Progenitor cell of endocrine pancreas (in vitro differentiated cells): ENCODE measurements around the gene DHTKD1. TPM values are rescaled to one million over a fixed set of nuclear protein-coding genes. Genes with fewer than 3 reads are reported as not detected.
"Not testable (repeated sequence)": the region's sequence is repeated elsewhere in the genome, so short reads cannot be mapped to it uniquely, and the experiment has no call there.

Source experiments
- DNase-seq: peaks from one replicate; pipeline ENCODE4 v3.0.0; 2021; ENCODE audit warnings: low spot score; ENCODE audit not compliant: unreplicated experiment
- H3K27ac Mint-ChIP-seq: 2 replicates; pipeline ENCODE4 v1.8.0; 2021; ENCODE audit warnings: mild to moderate bottlenecking, moderate library complexity, mixed read lengths
- H3K27me3 Mint-ChIP-seq: 2 replicates; pipeline ENCODE4 v1.8.0; 2021; ENCODE audit warnings: mixed read lengths
- H3K36me3 Mint-ChIP-seq: 2 replicates; pipeline ENCODE4 v1.8.0; 2022; ENCODE audit warnings: mixed read lengths; ENCODE audit not compliant: insufficient read depth
- H3K4me1 Mint-ChIP-seq: 2 replicates; pipeline ENCODE4 v1.8.0; 2021; ENCODE audit warnings: low read depth, mixed read lengths
- H3K4me3 Mint-ChIP-seq: 2 replicates; pipeline ENCODE4 v1.8.0; 2021; ENCODE audit warnings: low read depth, mild to moderate bottlenecking, moderate library complexity, mixed read lengths
- H3K9me3 Mint-ChIP-seq: 2 replicates; pipeline ENCODE4 v1.8.0; 2021; ENCODE audit warnings: low read depth, mixed read lengths
- total RNA-seq: library from RNA; stranded (reverse); gene quantifications from 2 replicates; pipeline ENCODE4 v1.2.1, GENCODE V29; 2021
- TF ChIP-seq, protein P1 (sequence below): fragments of 200-600 bp; sonication (generic); IDR thresholded peaks from one replicate; pipeline ENCODE4 v1.5.0; 2021; ENCODE audit warnings: antibody characterized with exemption, mild to moderate bottlenecking; ENCODE audit not compliant: unreplicated experiment

The DHTKD1 gene
- total RNA-seq, 1 donor from 2014 or later, result 44.5 TPM

DNA sequence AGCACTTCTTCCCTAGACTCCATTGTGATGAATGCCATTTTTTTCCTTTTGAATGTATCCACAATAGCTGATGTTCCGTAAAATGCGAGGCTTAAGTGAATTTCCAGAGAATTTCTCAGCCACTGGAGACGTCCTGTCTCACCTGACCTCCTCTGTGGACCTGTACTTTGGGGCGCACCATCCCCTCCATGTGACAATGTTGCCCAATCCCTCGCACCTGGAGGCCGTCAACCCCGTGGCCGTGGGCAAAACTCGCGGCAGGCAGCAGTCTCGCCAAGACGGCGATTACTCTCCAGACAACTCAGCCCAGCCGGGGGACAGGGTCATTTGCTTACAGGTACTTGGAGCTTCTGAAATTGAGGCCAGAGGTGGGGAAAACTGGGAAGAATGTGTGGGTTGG, 20.2 kb downstream of the DHTKD1 start:
- DNase-seq, result no peak
- Mint-ChIP-seq H3K9me3 (no peaks in the 10 kb centered on the region), H3K4me1 (no peaks in the 10 kb centered on the region), H3K36me3 (peaks cover 26% of the 10 kb centered on the region), H3K4me3 (no peak overlapping the region), H3K27me3 (no peaks in the 10 kb centered on the region), H3K27ac (peak overlapping the region; percentile 45)
- TF ChIP-seq, protein P1, sequence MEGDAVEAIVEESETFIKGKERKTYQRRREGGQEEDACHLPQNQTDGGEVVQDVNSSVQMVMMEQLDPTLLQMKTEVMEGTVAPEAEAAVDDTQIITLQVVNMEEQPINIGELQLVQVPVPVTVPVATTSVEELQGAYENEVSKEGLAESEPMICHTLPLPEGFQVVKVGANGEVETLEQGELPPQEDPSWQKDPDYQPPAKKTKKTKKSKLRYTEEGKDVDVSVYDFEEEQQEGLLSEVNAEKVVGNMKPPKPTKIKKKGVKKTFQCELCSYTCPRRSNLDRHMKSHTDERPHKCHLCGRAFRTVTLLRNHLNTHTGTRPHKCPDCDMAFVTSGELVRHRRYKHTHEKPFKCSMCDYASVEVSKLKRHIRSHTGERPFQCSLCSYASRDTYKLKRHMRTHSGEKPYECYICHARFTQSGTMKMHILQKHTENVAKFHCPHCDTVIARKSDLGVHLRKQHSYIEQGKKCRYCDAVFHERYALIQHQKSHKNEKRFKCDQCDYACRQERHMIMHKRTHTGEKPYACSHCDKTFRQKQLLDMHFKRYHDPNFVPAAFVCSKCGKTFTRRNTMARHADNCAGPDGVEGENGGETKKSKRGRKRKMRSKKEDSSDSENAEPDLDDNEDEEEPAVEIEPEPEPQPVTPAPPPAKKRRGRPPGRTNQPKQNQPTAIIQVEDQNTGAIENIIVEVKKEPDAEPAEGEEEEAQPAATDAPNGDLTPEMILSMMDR, result no peak

DNA sequence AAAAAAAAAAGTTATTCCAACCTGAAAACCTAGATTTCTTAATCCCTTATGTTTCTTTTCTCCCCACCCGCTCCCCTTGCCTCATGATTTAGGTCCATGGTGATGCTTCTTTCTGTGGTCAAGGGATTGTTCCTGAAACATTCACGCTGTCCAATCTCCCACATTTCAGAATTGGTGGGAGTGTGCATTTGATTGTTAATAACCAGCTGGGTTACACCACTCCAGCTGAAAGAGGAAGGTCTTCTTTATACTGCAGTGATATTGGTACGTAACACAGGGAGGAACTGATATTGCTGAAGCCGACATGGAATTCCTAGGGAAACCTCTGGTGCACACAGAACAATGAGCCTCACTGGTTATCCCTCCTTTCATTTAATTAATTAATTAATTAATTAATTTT, 22.7 kb downstream of the DHTKD1 start:
- H3K4me3 Mint-ChIP-seq, result no peak overlapping the region
- no peaks in the 10 kb centered on the region for H3K9me3 Mint-ChIP-seq
- H3K36me3 Mint-ChIP-seq, result peaks cover 25% of the 10 kb centered on the region
- TF ChIP-seq, protein P1, result no peak
- H3K4me1 Mint-ChIP-seq, result no peaks in the 10 kb centered on the region
- no peak for DNase-seq
- no peak overlapping the region for H3K27ac Mint-ChIP-seq
- H3K27me3 Mint-ChIP-seq, result no peaks in the 10 kb centered on the region

DNA sequence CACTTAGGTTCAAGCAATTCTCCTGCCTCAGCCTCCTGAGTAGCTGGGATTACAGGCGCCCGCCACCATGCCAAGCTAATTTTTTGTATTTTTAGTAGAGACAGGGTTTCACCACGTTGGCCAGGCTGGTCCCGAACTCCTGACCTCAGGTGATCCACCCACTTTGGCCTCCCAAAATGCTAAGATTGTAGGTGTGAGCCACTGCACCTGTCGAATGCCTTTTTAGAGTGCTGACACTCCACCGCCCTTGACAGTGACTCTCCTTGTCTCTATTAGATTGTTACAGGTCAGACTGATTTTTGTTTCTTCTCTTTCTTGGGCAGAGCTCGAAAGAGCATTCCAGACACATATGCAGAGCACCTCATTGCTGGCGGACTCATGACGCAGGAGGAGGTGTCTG, 28.6 kb downstream of the DHTKD1 start:
- not testable (repeated sequence) for DNase-seq, H3K4me1 Mint-ChIP-seq, H3K9me3 Mint-ChIP-seq, H3K27ac Mint-ChIP-seq, H3K4me3 Mint-ChIP-seq, H3K27me3 Mint-ChIP-seq
- peaks cover 25% of the 10 kb centered on the region for H3K36me3 Mint-ChIP-seq

DNA sequence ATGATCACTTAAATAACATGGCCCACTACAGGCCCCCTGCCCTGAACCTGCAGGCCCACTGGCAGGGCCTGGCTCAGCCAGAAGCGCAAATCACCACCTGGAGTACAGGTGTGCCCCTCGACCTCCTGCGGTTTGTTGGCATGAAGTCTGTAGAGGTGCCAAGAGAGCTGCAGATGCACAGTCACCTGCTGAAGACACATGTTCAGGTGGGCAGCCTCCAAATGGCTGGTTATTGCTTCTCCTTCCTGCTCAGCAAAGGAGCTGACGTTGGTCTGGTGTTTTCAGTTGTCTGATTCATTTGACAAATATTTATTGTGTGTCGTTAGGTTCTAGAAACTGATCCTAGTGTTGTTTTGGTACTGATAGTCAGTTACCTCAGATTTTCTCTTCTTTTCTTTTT, 29.0 kb downstream of the DHTKD1 start:
- H3K36me3 Mint-ChIP-seq, result peaks cover 25% of the 10 kb centered on the region

DNA sequence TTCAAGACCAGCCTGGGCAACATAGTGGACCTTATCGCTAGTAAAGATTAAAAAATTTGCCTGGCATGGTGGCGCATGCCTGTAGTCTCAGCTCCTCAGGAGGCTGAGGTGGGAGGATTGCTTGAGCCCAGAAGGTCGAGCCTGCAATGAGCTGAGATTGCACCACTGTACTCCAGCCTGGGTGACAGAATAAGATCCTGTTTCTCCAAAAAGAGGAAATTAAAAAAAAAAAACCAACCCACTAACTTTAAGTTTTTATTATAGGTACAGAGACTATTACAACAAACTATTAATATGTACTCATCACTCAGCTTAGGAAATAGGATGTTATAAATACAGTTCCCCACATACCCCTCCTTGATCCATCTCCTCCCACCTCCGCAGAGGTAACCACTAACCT, 30.2 kb downstream of the DHTKD1 start:
- H3K4me1 Mint-ChIP-seq, result no peaks in the 10 kb centered on the region
- H3K27me3 Mint-ChIP-seq, result no peaks in the 10 kb centered on the region
- H3K27ac Mint-ChIP-seq, result no peak overlapping the region
- no peaks in the 10 kb centered on the region for H3K9me3 Mint-ChIP-seq
- no peak overlapping the region for H3K4me3 Mint-ChIP-seq
- DNase-seq, result no peak
- TF ChIP-seq, protein P1, result no peak
- peaks cover 30% of the 10 kb centered on the region for H3K36me3 Mint-ChIP-seq

More for the DNA sequence above, 29.0 kb downstream of the DHTKD1 start:
- DNase-seq, result no peak
- Mint-ChIP-seq H3K9me3 (no peaks in the 10 kb centered on the region), H3K27me3 (no peaks in the 10 kb centered on the region), H3K4me3 (no peak overlapping the region), H3K4me1 (no peaks in the 10 kb centered on the region), H3K27ac (no peak overlapping the region)
- TF ChIP-seq, protein P1, result no peak

DNA sequence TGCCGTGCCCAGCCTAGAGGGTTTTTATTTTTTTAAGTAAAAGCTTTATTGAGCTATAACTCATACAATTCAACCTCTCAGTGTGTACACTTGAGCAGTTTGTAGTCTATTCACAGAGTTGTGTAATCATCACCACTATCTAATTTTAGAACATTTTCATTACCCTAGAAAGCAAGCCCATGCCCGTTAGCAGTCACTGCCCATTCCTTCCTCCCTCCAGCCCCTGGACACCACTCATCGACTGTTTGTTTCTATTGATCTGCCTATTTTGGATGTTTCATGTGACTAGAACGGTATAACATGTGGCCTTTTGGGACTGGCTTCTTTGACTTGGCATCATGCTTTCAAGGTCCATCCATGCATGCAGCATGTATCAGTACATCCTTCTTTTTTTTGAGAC, 35.0 kb downstream of the DHTKD1 start:
- H3K4me3 Mint-ChIP-seq, result no peak overlapping the region
- no peak for DNase-seq
- peaks cover 29% of the 10 kb centered on the region for H3K36me3 Mint-ChIP-seq
- H3K4me1 Mint-ChIP-seq, result no peaks in the 10 kb centered on the region
- no peak overlapping the region for H3K27ac Mint-ChIP-seq
- TF ChIP-seq, protein P1, result no peak
- H3K9me3 Mint-ChIP-seq, result no peaks in the 10 kb centered on the region
- H3K27me3 Mint-ChIP-seq, result no peaks in the 10 kb centered on the region
